Measurements from ENCODE around the gene PRPF8.
"Not testable (repeated sequence)": the region's sequence is repeated elsewhere in the genome, so short reads cannot be mapped to it uniquely, and the experiment has no call there.

Gene PRPF8

GRCh38 chr17:1716076-1716911 is 31.6 kb upstream of the PRPF8 start:
- DNase-seq: peak; percentile 92

- DNase-seq: no peak
Observed at GRCh38 chr17:1715803-1716075, 31.1 kb upstream of the PRPF8 start.

GRCh38 chr17:1714980-1715802 is 30.5 kb upstream of the PRPF8 start:
- no peak for DNase-seq

- no peak for DNase-seq
Observed at GRCh38 chr17:1714427-1714979, 29.8 kb upstream of the PRPF8 start.

- no peak for DNase-seq
Observed at GRCh38 chr17:1713878-1714426, 29.3 kb upstream of the PRPF8 start.

GRCh38 chr17:1713160-1713877 is 28.7 kb upstream of the PRPF8 start:
- DNase-seq: no peak

- no peak for DNase-seq
Observed at GRCh38 chr17:1712271-1712670, 27.6 kb upstream of the PRPF8 start.

- no peak for DNase-seq
Observed at GRCh38 chr17:1711804-1712203, 27.1 kb upstream of the PRPF8 start.

GRCh38 chr17:1710807-1711553 is 26.3 kb upstream of the PRPF8 start:
- DNase-seq: no peak

- no peak for DNase-seq
Observed at GRCh38 chr17:1709971-1710806, 25.5 kb upstream of the PRPF8 start, which contains the start of gene TLCD2. Gene TLCD2 (minus strand): TSS chr17:1710377. CDS start chr17:1710242, 135 bp downstream.

- no peak for DNase-seq
Observed at GRCh38 chr17:1709403-1709951, 24.8 kb upstream of the PRPF8 start.

- not testable (repeated sequence) for DNase-seq
Observed at GRCh38 chr17:1708791-1709346, 24.2 kb upstream of the PRPF8 start.

GRCh38 chr17:1707107-1707506 is 22.4 kb upstream of the PRPF8 start:
- DNase-seq: no peak

- DNase-seq: no peak
Observed at GRCh38 chr17:1705004-1705403, 20.3 kb upstream of the PRPF8 start.

- no peak for DNase-seq
Observed at GRCh38 chr17:1703063-1703462, 18.4 kb upstream of the PRPF8 start.

- DNase-seq: not testable (repeated sequence)
Observed at GRCh38 chr17:1699891-1700290, 15.2 kb upstream of the PRPF8 start.

GRCh38 chr17:1697681-1698080 is 13.0 kb upstream of the PRPF8 start:
- DNase-seq: no peak

GRCh38 chr17:1695365-1695764 is 10.7 kb upstream of the PRPF8 start:
- no peak for DNase-seq

- no peak for DNase-seq
Observed at GRCh38 chr17:1693339-1693738, 8.7 kb upstream of the PRPF8 start.

- no peak for DNase-seq
Observed at GRCh38 chr17:1690544-1691221, 6.0 kb upstream of the PRPF8 start.

Measured in NCI-H2107 (cell line).